Activated T-cell treated with anti-CD3 and anti-CD28 coated beads for 4 hours (primary cell): Measurements from ENCODE around the gene SLC27A4.
A peak's percentile ranks its signal among the peaks of the same experiment; 100 is the strongest.

Experiments
- DNase-seq: peaks from one replicate; pipeline ENCODE4 v3.0.0-alpha.2; 2020

The SLC27A4 gene

GRCh38 chr9:128369024-128369706, 28.8 kb downstream of the SLC27A4 start:
- DNase-seq, result no peak

DNA sequence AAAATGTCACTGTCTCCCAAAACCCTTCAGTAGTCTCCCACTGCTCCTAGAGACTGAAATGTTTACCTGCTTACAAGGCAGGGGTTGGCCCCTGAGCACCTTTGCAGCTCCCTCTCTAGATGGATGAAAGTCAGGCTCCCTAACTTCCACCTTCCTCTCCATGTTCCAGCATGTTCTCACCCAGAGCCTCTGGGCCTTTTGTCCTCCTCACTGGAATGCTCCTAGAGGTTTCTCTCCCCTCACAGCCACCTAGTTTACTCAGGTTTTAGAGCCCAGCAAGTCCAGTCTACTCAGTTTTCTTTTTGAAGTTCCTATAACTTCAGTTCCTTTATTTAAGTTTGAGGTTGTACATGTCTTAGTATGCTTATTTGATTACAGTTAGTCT, 30.0 kb downstream of the SLC27A4 start:
- DNase-seq, result no peak

DNA sequence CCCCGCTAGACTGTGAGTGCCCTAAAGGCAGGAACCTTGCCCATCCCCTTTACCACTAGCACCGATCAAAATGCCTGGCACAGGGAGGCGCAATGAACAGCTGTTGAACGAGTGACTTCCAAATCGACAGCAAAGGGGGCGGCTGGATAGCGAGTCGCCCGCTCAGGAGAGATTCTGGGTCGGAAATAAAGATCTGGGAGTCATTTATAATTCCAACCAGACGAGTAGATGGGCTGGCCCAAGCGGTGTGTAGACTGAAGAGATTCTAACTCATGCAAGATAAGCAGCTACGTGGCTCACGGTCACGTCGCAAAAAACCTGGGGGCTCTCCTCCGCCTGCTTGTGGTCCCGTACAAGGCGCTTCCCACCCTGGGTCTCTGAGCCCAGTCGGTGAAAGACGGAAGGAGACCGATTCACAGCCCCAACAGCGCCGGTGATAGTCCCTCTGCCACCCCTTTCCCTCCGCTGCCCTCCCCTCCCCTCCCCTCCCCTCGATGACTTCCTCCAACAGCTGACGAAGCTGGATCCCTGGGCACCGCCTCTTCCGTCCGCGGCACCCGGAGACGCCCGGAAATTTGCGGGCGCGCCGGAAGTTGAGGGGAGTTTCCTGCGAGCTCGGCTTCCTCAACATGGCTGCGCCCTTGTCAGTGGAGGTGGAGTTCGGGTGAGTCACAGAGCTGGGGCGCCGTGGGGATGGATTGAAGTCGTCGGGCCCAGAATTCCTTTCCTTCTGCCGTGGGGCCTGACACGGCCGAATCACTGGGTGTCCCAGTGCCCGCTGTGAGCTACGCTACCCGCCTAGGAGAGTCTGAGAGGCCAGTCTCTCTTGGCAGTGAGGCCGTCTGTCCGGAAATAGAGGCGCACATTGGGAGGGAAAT, 30.7 kb downstream of the SLC27A4 start, which contains the start of gene URM1:
TSS of gene URM1 (plus strand) at position 623 of the 878 bp plus-strand sequence. CDS start at position 630, 7 bp downstream.
- DNase-seq, result peak; percentile 94

GRCh38 chr9:128371630-128372117, 31.3 kb downstream of the SLC27A4 start:
- no peak for DNase-seq

GRCh38 chr9:128372188-128372641, 31.9 kb downstream of the SLC27A4 start:
- DNase-seq, result no peak

DNA sequence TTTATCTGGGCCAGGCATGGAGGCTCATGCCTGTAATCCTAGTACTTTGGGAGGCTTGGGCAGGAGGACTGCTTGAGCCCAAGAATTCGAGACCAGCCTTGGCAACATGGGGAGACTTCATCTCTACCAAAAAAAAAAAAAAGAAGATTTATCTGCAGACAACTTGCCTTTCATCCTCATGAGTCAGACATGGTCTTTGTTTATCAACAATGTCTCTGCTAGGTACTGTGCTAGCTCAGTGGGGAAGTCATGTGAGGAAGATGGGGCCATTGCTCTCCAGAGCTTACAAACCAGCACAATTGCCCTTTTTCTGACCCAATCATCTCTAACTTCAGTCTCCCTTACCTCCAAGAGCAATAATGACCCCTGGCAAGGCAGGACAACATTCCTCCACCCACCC, 32.5 kb downstream of the SLC27A4 start:
- no peak for DNase-seq

- DNase-seq, result no peak
These were observed 33.9 kb downstream of the SLC27A4 start for GRCh38 chr9:128374221-128374675.

DNA sequence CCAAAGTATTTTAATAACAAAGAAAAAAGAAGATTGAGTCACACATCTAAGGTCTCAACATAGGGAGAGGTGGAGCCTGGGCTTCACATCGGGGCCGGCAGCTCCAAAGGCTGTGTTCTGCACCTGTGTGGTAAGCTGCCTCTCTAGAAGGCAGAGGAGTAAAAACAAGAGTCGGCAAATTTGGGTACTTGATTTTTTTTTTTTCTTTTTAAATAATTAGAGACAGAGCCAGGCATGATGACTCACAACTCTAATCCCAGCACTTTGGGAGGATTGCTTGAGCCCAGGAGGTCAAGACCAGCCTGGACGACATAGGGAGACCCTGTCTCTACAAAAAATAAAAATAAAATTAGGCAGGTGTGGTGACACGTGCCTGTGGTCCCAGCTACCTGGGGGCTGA, 35.5 kb downstream of the SLC27A4 start:
- DNase-seq, result no peak

DNA sequence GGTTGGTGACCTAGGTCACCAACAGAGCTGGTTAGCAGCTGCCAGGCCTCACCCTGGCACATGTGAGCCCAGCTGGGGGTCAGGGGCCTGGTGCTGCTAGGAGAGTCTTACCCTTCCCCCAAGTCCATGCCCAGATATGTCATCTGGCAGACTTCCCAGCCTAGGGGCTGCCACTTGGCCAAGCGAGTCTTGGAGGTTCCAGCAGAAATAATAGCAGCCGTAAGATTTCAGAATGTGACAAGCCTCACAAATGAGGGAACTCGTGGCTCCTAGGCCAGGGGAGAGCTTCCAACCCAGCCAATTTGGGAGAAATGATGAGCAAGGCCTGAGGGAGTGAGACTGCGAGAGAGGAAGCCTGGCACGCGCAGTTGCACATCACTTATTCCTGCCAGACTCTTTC, 41.9 kb downstream of the SLC27A4 start:
- no peak for DNase-seq

DNA sequence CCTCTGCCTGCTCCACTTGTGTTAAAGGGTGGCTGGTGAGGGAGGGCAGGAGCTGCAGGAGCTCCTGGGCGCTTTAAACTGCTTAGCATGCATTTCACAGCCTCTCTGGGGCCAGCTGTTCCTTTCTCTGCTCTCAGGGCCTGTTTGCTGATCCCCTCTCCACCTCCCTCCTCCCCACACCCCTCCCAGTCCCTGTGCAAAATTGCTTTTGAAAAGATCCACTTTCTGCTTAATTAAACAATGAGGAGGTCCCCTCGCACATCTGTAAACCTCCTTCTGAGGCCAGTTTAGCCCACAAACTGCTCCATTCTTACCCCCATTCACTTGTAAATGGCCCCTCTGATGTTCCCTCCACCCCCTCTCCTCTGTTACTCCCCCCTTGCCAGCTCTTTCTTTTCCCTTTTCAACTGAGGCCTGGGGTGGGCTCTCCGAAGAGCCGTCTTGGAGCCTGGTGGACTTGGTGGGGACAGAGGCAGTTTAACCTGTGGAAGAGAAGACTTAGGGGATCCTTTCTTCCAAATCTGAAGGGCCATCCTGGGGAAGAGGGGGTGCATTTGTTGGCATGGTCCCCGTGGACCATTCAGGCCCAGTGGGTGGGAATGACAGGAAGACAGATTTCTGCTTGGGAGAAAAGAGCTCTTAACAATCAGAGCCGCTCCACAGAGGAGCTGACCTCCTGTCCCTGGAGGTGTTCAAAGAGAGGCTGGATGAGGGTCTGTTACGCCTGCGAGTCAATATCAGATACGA, 42.9 kb downstream of the SLC27A4 start:
- DNase-seq, result no peak

DNA sequence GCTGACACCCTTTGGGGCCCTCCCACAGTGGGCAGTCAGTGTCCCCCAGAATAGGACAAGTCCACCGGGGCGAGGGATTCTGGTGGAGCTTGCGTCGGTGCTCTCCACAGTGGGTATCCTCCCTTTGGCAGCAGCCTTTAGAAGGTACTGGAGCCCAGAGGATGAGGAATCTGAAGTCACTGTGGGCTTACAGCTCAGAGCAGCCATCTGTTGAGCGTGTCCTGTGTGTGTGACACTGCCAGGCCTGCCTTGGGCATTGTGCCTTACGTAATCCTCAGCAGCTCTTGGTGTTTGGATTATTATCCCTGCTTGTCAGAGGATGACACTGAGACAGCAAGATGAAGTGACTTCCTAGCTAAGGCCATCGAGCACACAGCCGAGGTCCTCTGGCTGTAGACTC, 43.5 kb downstream of the SLC27A4 start:
- no peak for DNase-seq

DNA sequence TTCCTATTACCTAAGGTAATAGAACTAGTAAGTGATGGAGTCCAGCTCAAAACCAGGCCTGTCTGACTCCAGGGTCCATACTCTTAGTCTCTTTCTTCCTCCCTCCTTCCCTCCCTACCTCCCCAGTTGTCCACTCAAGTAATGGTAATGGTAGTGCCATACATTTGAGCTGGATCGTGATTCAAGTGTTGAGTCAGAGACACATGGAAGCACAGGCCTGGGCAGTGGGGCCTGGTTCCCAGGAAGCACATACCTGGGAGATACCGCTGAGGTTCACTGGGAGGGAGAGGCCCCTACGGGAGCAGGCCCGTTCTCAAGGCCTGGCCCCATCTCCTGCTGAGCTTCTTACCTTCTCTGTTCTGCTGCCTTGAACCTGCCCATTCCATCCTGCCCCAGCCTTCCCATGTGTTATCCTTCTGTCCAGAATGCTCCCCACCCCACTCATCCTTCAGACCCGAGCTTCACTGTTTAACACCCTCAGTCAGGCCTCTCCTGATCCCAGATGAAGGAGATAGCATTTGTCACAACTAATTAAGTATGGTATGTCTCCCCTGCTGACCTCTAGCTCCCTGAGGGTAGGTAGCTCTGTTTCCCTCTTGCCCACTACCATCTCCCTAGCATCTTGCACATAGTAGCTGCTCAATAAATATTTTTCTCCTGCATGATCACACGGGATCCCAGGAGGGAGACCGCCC, 44.6 kb downstream of the SLC27A4 start:
- no peak for DNase-seq

DNA sequence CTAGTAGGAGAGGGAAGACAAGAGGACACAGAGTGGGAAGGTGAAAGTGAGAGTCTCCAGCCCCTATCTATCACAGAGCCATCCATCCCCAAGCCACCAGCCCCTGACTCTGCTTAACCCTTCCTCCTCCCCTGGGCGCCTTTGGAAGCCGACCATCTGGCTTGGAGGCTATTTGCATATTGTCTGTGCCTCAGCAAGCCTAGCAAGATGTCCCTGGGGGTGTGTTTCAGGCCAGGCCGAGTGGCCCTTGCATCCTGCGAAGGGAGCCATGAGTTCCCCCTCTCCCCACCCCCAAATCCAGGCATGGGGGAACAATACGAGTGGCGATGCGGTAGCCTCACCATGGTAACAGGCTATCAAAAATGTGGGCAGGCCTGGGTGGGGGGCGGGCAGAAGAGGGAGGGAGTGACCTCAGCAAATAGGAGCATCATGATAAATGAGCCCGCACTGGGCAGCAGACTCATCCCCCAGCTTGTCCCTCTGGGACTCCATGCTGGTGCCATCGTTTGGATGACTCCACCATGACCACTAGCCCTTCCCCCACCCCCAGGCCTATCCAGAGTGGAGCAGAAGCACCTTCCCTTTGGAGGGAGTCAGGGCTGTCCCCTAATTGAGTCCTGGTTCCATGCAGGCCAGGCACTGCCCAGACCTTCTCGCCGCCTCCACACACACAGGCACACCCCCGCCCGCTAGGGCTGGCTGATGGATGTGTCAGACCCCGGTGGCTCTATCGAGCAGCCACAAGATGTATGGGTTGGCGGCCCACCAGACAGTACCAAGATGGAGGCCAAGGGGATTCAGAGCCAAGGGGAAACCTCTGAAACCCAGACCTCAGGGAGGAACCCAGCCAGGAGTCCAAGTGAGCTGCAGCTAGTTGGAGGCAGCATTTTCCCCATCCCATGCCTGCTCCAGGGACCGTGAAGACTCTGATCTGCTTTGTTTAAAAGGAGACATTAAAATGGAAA, 45.5 kb downstream of the SLC27A4 start:
- DNase-seq, result no peak

DNA sequence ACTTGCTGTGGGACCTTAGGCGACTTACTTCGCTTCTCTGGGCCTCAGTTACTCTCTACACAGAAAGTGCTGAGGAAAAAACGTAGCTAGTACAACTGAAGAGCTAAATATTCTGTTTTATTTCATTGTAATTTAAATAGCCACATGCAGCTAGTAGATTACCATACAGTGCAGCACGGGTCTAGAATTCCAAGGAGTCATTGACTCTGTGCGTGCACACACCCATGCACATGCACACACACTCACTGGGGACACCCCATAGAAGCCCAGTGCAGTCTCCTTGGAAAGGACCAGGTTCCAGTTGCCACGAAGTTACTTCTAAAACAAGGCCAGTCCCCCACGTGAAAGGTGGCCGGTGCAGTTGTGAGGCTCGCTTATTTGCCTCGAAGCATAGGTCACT, 47.8 kb downstream of the SLC27A4 start:
- no peak for DNase-seq

- DNase-seq, result no peak
These were observed 49.2 kb downstream of the SLC27A4 start for GRCh38 chr9:128389395-128390149.

- no peak for DNase-seq
These were observed 50.0 kb downstream of the SLC27A4 start for GRCh38 chr9:128390150-128390812.

DNA sequence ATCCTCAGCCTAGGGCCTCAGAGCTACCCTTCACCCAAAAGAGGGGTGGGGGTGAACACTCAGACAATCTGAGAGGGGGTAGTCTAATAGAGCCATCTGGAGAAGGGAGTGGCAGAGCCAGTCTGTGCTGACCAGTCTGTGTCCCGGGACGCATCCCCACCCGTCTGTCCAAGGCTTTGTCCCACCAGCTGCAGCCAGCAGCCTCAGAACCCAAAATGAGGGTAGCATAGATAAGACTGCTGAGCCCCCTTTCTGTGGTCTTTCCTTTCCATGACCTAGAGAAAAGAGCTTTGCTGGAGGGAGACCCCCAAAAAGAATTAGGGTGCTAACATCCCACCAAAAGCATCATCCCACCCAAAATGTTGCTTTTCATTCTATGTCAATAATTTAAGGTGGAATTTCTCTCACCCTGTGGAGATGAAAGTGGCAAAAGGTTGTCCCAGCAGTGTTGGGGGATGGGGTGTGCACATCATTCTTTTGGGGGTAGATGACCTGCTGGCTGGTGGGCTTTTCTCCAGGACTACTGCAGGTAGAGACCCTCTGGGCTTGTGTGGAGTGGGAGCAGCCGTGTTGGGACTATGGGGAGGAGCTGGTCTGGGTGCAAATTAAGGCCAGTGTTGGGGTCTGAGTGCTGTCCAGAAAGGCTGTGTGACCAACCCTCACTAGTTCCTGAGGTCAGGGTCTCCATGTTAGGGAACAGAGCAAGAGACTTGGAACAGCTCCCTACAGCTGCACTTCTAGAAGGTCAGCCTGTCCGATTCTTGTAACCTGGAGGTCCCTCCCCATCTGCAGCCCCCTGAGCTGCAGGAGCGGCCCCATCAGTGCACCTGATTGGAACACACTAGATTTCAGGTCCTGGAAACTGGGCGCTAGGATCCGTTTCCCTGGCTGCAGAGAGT, 50.7 kb downstream of the SLC27A4 start:
- no peak for DNase-seq

GRCh38 chr9:128391956-128392301, 51.6 kb downstream of the SLC27A4 start:
- DNase-seq, result no peak
